Frontal cortex (tissue), 4 donors: ENCODE results near the gene PPRC1. TPM values are rescaled to one million over a fixed set of nuclear protein-coding genes. Genes with fewer than 3 reads are reported as not detected.
A peak's percentile ranks its signal among the peaks of the same experiment; 100 is the strongest.

Experiments used
- DNase-seq, 2 donors: peaks; one replicate each; pipeline ENCODE4 v3.0.0; 2012; ENCODE audit warnings: low spot score in 2 of 2
- FAIRE-seq: peaks from 2 replicates; lab custom pipeline; 2012; peaks lifted over from hg19 to GRCh38; lab: Jason Lieb, UNC
- total RNA-seq: library from RNA; depleted of rRNA; stranded (reverse); fragments of >200 nt; gene quantifications from one replicate; pipeline ENCODE4 v1.2.3, GENCODE V29; 2014
- donor health status: control.
- donor health status: control.
- donor health status: control.

The PPRC1 gene
- total RNA-seq, 1 donor from 2014 or later, result 8.6 TPM

DNA sequence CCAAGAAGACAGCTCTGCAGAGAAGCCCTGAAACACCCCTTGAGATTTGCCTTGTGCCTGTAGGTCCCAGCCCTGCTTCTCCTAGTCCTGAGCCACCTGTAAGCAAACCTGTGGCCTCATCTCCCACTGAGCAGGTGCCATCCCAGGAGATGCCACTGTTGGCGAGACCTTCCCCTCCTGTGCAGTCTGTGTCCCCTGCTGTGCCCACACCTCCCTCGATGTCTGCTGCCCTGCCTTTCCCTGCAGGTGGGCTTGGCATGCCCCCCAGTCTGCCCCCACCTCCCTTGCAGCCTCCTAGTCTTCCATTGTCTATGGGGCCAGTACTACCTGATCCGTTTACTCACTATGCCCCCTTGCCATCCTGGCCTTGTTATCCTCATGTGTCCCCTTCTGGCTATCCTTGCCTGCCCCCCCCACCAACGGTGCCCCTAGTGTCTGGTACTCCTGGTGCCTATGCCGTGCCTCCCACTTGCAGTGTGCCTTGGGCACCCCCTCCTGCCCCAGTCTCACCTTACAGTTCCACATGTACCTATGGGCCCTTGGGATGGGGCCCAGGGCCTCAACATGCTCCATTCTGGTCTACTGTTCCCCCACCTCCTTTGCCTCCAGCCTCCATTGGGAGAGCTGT is 8.2 kb downstream of the PPRC1 start:
- FAIRE-seq, result no peak
- no peak for DNase-seq

DNA sequence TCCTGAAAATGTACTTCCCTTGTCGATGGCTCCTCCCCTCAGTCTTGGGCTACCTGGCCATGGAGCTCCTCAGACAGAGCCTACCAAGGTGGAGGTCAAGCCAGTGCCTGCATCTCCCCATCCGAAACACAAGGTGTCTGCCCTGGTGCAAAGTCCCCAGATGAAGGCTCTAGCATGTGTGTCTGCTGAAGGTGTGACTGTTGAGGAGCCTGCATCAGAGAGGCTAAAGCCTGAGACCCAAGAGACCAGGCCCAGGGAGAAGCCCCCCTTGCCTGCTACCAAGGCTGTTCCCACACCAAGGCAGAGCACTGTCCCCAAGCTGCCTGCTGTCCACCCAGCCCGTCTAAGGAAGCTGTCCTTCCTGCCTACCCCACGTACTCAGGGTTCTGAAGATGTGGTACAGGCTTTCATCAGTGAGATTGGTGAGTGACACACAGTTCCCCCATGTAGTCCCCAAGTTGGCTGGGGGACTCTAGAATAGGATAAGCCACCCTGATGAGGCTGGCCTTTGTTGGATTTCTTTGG is 8.8 kb downstream of the PPRC1 start:
- no peak for FAIRE-seq
- DNase-seq, result no peak

GRCh38 chr10:102146971-102147428 is 14.2 kb downstream of the PPRC1 start:
- no peak for FAIRE-seq
- no peak for DNase-seq

- no peak for DNase-seq
- no peak for FAIRE-seq
These were observed 14.7 kb downstream of the PPRC1 start for GRCh38 chr10:102147561-102147960.

- no peak for DNase-seq
- FAIRE-seq, result no peak
These were observed 15.4 kb downstream of the PPRC1 start for GRCh38 chr10:102148275-102148674.

DNA sequence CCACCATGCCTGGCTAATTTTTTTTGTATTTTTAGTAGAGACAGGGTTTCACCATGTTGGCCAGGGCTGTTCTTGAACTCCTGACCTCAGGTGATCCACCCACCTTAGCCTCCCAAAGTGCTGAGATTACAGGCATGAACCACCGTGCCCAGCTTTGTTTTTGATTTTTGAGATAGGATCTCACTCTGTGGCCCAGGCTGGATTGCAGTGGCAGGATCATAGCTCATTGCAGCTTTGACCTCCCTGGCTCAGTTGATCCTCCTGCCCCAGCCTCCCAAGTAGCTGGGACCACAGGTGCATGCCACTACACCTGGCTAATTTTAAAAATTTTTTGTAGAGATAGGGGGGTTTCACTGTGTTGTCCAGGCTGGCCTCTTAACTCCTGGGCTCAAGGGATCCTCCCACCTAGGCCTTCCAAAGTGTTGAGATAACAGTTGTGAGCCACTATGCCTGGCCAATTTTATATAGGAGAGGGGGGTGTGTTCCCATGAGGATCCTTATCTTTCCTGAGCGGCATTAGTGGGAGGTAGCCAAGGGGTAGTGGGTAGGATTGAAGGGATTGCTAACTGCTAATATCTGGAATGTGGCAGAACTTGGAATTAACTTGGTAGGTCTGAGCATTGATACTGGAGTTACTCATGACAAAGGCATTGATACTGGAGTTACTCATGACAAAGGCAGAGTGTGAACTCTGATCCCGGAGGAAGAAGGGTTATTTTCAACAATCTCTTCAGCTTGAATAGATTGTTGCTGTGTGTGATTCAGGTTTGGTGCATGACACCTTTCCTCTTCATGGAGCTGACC is 18.3 kb downstream of the PPRC1 start:
- no peak for DNase-seq
- no peak for FAIRE-seq

DNA sequence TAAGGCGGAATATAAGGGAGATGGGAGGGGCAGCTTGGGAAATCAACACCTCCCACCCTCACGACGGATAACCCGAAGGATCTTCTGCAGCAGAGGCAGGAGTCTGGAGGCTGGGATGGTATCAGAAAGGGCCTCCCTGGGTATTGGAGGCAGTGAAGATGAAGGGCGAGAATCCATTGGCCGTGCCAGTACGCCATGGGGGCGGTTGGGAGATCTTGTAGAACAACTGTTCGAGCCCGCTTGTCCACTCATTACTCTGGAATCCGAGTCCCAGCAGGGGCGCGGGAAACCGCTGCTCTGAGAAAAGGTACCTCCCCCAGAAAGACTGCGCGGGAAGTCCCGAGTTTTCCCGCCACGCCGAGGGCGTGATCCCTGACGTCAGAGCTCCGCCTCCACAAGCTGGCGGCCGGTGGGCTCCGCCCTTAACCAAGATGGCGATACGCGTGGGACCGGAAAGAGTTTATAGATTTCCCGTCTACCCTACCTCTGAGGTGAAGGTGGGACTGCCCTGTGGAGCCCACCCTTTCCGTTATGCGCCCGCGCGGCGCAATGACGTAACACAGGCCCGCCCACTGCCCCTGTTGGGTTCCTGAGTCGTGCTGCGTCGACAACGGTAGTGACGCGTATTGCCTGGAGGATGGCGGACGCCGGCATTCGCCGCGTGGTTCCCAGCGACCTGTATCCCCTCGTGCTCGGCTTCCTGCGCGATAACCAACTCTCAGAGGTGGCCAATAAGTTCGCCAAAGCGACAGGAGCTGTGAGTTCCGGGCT is 19.1 kb downstream of the PPRC1 start, which contains the start of gene NOLC1:
NOLC1 (plus strand) TSS at position 616 of the 771 bp plus-strand sequence; CDS start at position 638, 22 bp downstream.
- no peak for FAIRE-seq

GRCh38 chr10:102152545-102152890 is 19.7 kb downstream of the PPRC1 start:
- FAIRE-seq (no peak), DNase-seq (no peak)

More for the DNA sequence above, 19.1 kb downstream of the PPRC1 start, which contains the start of gene NOLC1:
- DNase-seq, result peak; percentile 81 to 91

GRCh38 chr10:102153093-102153620 is 20.3 kb downstream of the PPRC1 start:
- DNase-seq, result no peak
- FAIRE-seq, result no peak

GRCh38 chr10:102154466-102155116 is 21.8 kb downstream of the PPRC1 start:
- DNase-seq (no peak), FAIRE-seq (no peak)

DNA sequence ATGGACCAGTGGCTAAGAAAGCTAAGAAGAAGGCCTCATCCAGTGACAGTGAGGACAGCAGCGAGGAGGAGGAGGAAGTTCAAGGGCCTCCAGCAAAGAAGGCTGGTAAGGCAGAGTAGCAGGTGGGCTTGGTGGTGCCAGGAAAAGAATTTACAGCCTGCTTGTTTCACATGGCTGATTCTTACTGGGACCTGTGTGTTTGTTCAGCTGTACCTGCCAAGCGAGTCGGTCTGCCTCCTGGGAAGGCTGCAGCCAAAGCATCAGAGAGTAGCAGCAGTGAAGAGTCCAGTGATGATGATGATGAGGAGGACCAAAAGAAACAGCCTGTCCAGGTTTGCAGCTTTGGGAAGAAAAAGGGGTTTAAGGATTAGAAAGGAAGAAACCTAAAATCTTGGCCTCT is 24.4 kb downstream of the PPRC1 start:
- no peak for FAIRE-seq
- no peak for DNase-seq

- no peak for FAIRE-seq
- DNase-seq, result no peak
These were observed 26.3 kb downstream of the PPRC1 start for GRCh38 chr10:102159051-102159597.

- FAIRE-seq, result no peak
- no peak for DNase-seq
These were observed 27.0 kb downstream of the PPRC1 start for GRCh38 chr10:102159831-102160230.

GRCh38 chr10:102163342-102163989 is 30.6 kb downstream of the PPRC1 start:
- no peak for DNase-seq
- FAIRE-seq, result no peak

GRCh38 chr10:102167861-102168260 is 35.0 kb downstream of the PPRC1 start:
- FAIRE-seq (no peak), DNase-seq (no peak)

DNA sequence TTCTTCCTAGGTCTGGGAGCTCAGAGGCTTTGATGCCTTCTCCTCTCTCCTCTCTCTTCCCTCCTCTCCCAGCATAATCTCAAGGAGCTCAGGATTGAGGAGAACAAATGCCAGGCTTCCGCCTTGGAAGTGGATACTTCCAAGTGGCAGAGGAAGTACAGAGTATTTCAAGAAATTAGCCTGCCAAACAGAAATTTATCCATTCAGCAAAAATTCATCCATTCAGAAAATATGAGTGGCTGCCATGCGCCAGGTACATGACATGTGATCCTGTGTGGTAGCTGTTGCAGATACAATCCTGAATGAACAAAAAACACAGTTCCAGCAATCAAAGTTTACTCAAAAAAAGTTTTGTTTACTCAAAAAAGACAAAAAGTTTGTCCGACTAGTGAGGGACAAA is 37.8 kb downstream of the PPRC1 start:
- FAIRE-seq (no peak), DNase-seq (no peak)

- no peak for DNase-seq
- no peak for FAIRE-seq
These were observed 39.4 kb downstream of the PPRC1 start for GRCh38 chr10:102172288-102172687.

DNA sequence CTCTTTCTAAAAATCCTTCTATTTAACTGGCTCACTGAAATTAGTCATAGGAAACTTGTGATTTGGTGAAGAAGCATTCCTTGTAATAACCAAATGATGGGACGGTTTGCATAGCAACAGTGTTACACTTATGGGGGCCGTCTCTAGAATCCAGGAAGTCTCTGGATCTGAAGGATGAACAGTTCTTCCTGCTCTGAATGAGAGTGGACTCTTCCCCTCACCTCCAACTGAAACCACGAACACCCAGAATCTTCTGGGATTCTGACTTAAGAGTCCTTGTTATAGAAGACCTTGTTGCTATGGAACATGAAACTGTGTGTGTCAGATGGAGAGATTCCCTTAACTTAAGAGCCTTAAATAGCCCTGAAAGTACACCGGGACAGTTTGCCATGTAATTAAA is 42.6 kb downstream of the PPRC1 start:
- FAIRE-seq, result no peak
- DNase-seq, result no peak

DNA sequence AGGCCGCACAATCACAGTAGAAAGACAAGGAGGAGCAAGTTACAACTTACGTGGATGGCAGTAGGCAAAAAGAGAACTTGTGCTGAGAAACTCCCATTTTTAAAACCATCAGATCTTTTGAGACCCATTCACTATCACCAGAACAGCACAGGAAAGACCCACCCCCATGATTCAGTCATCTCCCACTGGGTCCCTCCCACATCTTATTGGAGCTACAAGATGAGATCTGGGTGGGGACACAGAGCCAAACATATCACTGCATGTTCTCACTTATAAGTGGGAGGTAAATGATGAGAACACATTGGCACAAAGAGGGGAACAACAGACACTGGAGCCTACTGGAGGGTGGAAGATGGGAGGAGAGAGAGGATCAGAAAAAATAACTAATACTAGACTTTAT is 51.8 kb downstream of the PPRC1 start:
- DNase-seq (no peak), FAIRE-seq (no peak)
